ENCODE results near the gene DOCK3.
"Not testable (repeated sequence)": the region's sequence is repeated elsewhere in the genome, so short reads cannot be mapped to it uniquely, and the experiment has no call there.

Gene DOCK3

DNA sequence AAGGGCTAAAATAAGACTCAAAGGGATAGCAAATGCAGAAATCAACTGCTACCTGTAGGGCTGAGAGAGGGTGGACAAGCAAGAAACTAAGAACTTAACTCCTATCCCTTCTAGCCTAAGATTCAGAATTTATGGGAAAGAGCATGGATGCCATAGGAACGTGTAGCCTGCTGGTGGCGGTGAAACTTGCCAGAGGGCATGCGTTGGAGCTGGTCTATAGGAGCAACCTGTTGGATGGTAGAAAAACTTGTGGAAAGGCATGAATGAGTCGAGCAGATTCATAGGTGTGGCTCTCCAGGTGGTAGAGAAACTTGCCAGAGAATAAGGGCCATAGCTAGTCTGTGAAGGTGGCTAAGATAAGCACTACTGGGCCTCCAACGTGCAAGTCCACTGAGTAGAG lies 137.2 kb downstream of the DOCK3 start:
- no peak for DNase-seq

- no peak for DNase-seq
Measured at GRCh38 chr3:50815844-50816243, 141.1 kb downstream of the DOCK3 start.

GRCh38 chr3:50816894-50817293 lies 142.2 kb downstream of the DOCK3 start:
- no peak for DNase-seq

DNA sequence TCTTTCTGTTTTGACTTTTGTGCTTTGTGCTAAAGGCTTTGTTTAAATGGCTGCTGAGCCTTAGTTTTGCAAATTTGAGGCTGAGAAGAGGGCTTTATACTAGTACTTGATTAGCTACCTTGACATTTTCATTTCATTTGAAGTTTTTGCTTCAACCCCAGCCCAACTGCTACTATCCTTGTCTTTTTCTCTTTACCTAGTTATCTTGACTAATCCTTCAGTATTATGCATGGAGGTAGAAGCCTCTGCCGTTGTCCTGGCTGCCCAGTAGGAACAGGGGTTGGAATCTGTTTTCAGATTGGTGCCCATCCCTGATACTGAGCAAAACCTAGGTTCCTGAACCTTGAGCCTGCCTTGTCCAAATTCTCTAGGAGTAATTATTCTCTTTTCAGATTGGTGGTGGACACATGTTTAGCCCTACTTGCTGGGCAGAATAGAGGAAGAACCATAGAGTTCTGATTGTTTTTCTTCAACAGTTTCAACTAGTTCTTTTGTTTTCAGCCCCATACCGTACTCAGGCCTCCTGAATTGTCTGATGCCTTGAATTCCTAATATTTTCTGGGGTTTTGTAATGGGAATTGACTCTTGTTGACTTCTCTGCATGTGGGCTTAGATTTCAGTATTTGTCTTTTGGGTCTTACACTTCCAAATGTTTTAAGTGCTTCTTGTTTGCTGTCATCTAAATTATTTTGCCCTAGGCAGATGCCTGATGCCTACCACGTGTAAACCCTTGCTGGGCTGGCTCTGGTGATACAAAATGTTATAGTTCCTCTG lies 143.2 kb downstream of the DOCK3 start:
- DNase-seq: no peak

GRCh38 chr3:50819882-50820281 lies 145.2 kb downstream of the DOCK3 start:
- no peak for DNase-seq

DNA sequence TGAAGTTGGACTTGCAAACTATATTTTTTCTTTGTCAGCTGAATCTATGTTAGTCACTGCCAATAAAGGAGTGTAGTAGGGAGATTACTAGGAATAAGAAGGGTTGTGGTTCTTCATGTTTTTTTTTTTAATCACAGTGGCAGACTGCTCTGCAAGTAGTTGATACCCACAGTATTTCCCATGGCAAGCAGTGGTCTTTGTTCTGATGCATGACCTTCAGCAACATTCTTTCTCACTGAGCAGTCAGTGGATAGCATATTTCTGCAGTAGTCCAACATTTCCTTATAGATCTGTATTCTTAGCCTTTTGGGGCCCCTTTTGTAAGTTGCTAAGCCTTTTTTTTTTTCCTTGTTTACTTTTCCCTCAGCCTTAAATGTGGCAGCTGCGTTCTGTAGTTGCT lies 151.1 kb downstream of the DOCK3 start:
- no peak for DNase-seq

DNA sequence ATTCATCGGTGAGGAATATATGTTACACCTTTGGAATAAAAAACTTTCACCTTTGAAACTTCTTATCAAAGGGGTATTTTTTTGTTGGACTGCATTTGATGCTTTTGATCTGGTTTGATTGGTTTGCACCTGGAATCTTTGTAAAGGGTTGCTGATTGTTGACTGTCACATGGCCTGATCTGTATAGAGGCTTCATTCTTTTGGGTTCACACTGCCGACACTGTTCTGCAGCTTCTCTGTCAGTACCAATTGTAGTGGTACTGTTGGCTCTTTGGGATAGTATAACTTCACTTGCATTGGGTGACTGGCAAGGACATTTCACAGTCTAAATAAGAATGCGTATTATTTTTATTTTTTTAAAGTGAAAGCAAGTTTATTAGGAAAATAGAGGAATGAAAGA lies 155.7 kb downstream of the DOCK3 start:
- no peak for DNase-seq

DNA sequence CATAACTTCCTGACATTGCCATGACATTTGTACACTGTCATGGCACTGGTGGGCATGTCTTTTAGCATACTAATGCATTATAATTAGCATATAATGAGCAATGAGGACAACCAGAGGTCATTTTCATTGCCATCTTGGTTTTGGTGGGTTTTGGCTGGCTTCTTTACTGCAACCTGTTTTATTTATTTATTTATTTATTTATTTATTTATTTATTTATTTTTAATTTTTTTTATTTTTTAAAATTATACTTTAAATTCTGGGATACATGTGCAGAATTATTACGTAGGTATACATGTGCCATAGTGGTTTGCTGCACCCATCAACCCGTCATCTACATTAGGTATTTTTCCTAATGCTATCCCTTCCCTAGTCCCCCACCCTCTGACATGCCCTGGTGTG lies 156.3 kb downstream of the DOCK3 start:
- DNase-seq: not testable (repeated sequence)

- no peak for DNase-seq
Measured at GRCh38 chr3:50840983-50841489, 166.3 kb downstream of the DOCK3 start.

DNA sequence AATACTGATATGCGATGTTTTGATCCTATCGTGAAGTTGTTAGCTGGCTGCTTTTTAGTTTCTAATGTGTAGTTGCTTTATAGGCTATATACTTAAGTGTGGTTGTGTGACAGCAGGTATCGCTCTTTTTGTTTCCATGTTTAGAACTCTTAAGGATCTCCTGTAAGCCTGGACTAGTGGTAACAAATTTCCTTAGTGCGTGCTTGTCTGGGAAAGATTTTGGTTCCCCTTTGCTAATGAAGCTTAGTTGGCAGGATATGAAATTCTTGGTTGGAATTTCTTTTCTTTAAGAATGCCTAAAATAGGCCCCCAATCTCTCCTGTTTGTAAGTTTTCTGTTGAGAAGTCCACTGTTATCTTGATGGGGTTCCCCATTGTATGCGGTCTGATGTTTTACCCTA lies 173.6 kb downstream of the DOCK3 start:
- no peak for DNase-seq

DNA sequence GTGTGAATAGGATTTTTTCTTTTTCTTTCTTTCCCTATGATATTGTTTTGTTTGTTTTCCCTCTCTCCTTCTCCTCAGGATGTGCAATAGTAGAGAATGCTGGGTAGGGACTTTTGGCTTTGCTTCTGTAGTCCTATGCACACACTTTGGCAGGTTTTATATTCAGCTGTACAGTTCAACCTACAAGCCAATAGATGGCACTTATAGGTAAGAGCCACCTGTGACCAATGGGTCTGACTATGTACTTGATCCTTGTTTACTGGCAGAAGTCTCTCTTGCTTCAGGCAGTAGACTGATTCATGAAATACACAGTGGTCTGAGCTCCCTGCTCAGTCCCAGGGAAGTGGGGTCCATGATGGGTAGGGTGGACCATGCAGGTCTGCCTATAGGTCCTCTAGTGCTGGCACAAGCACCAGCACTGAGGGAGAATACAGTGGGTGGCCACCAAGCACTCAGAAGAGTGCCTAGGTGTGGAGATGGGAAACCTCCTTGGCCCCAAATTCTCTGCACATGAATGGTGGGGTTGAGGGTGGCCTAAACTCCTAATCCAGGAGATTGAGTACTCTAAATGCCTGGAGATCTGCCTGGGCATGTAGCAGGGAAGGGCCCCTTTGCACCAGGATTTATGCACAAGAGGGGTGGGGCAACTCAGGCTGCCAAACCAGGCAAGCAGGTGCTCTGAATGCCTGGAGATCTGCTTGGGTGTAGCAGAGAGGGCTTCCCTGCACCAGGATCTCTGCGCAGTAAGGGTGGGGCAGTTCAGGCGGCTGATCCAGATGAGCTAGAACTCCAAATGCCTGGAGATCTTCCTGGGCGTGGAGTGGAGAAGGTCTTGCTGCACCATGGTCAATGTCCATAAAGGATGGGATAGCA lies 176.1 kb downstream of the DOCK3 start:
- no peak for DNase-seq

DNA sequence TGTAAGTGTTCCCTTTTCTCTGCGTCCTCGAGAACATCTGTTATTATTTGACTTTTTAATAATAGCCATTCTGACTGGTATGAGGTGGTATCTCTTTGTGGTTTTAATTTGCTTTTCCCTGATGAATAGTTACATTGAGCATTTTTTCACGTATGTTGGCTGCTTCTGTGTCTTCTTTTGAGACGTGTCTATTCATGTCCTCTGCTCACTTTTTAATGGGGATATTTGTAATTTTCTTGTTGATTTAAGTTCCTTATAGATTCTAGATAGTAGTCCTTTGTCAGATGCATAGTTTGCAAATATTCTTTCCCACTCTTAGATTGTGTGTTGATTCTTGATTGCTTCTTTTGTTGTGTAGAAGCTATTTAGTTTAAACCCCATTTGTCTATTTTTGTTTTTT lies 179.2 kb downstream of the DOCK3 start:
- DNase-seq: no peak

- DNase-seq: no peak
Measured at GRCh38 chr3:50862221-50862620, 187.5 kb downstream of the DOCK3 start.

GRCh38 chr3:50873376-50874157 lies 198.8 kb downstream of the DOCK3 start:
- no peak for DNase-seq

DNA sequence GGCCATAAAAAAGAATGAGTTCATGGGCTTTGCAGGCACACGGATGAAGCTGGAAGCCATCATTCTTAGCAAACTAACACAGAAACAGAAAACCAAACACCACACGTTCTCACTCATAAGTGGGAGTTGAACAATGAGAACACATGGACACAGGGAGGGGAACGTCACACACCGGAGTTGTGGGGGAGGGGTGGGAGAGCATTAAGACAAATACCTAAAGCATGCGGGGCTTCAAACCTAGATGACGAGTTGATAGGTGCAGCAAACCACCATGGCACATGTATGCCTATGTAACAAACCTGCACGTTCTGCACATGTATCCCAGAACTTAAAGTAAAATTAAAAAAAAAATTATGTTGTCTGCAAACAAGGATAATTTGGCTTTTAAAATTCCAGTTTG lies 200.1 kb downstream of the DOCK3 start:
- not testable (repeated sequence) for DNase-seq

DNA sequence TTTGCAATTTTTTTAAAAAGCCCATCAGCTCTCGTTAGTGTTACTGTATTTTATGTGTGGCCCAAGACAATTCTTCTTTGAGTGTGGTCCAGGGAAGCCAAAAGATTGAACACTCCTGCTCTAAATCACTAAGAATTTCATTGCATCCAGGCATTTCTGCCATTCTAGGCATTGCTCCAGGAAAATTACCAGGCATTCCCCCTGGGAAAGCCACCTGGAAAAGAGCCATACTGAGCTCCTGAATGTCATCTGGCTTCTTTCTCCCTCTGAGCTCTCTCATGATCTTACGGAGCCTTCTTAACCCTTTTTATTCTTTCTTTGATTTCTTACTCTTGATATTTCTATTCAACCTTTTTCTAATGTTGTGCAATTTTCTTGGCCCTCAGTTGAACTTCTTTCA lies 202.2 kb downstream of the DOCK3 start:
- DNase-seq: no peak

DNA sequence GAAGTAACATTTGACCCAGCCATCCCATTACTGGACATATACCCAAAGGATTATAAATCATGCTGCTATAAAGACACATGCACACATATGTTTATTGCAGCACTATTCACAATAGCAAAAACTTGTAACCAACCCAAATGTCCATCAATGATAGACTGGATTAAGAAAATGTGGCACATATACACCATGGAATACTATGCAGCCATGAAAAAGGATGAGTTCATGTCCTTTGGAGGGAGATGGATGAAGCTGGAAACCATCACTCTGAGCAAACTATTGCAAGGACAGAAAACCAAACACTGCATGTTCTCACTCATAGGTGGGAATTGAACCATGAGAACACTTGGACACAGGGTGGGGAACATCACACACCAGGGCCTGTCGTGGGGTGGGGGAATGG lies 208.0 kb downstream of the DOCK3 start:
- not testable (repeated sequence) for DNase-seq

- DNase-seq: no peak
Measured at GRCh38 chr3:50883755-50884154, 209.0 kb downstream of the DOCK3 start.

DNA sequence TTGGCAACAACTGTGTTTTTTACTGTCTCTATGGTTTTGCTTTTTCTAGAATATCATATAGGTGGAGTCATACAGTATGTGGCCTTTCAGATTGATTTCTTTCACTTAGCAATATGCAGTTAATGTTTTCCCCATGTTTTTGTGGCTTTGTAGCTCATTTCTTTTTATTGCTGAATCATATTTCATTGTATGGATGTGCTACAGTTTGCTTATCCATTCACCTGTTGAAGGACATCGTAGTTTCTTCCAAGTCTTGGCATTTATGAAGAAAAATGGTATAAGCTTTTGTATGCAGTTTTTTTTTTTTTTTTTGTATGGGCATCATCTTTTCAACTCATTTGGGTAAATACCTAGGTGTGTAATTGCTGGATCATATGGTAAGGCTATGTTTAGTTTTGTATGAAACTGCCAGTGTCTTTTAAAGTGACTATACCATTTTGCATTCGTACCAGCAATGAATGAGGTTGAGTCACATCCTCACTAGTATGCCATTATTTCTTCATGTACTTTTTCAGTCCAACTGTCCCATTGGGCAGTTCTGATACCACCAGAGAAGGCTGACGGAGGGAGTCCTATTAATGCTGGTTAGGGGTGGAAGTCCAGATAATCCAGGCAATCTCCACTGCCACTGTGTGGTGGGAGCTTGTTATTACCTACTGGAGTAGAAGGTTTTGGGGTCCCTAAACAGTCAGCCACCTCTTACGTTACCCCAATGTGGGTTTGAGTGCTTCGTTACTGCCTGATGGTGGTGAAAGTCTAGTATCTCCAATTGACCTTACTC lies 210.5 kb downstream of the DOCK3 start:
- DNase-seq: no peak

- no peak for DNase-seq
Measured at GRCh38 chr3:50890688-50891344, 216.1 kb downstream of the DOCK3 start.

- not testable (repeated sequence) for DNase-seq
Measured at GRCh38 chr3:50901097-50901496, 226.4 kb downstream of the DOCK3 start.

DNA sequence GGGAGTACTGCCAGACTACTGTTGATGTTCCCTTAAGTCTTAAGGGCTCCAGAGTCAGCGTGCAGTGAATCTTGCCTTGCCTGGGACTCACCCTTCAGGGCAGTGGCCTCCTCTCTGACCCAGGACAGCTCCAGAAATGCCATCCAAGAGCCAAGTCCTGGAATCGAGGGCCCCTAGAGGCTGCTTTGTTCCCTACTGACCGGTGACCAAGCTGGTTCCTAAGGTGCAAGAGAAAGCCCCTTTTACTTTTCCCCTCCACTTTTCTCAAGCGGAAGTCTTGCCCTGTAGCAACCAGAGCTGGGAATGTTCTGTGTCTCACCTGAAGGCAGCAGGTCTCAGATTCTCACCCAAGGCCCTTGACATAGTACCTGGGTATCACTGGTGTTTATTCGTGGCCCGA lies 238.0 kb downstream of the DOCK3 start:
- no peak for DNase-seq

Measured in NCI-H146 (cell line).